MG63 (cell line): ENCODE results near the gene TRAPPC13. TPM values are rescaled to one million over a fixed set of nuclear protein-coding genes. Genes with fewer than 3 reads are reported as not detected.

Experiments used
- total RNA-seq: library from RNA; depleted of rRNA; stranded (reverse); fragments of >200 nt; shearing (Covaris generic); gene quantifications from 2 replicates; pipeline ENCODE4 v1.2.3, GENCODE V29; 2014; ENCODE audit warnings: low replicate concordance; rRNA removed

TRAPPC13 gene
- total RNA-seq, 1 experiment from 2014 or later, result 18.8 TPM

Other genes with a start within 250 kb of the TRAPPC13 start
- gene ADAMTS6, start 143.1 kb upstream of the TRAPPC13 start, total RNA-seq, result 13.5 and 23.2 TPM in 2 replicates
- gene CENPK, start 61.9 kb upstream of the TRAPPC13 start, total RNA-seq, result 54.9 and 98.6 TPM in 2 replicates
- gene PPWD1, start 61.7 kb upstream of the TRAPPC13 start, total RNA-seq, result 13.2 and 22.0 TPM in 2 replicates
- gene TRIM23, start 694 bp upstream of the TRAPPC13 start, total RNA-seq, result 4.3 and 17.9 TPM in 2 replicates
- 2.2 and 4.7 TPM in 2 replicates for gene SHLD3, start within 50 bp of the TRAPPC13 start, total RNA-seq
- gene SGTB, start 97.1 kb downstream of the TRAPPC13 start, total RNA-seq, result 11.3 and 30.2 TPM in 2 replicates
- gene NLN, start 97.2 kb downstream of the TRAPPC13 start, total RNA-seq, result 47.8 and 64.6 TPM in 2 replicates